HG02798 (cell line): ENCODE data around the gene TUBGCP5.

Source experiments
- ATAC-seq: cut with Tn5 transposase; IDR thresholded peaks from one replicate; pipeline ENCODE4 v1.9.1; 2021; ENCODE audit warnings: mild to moderate bottlenecking; ENCODE audit not compliant: unreplicated experiment, poor library complexity

TUBGCP5 gene

DNA sequence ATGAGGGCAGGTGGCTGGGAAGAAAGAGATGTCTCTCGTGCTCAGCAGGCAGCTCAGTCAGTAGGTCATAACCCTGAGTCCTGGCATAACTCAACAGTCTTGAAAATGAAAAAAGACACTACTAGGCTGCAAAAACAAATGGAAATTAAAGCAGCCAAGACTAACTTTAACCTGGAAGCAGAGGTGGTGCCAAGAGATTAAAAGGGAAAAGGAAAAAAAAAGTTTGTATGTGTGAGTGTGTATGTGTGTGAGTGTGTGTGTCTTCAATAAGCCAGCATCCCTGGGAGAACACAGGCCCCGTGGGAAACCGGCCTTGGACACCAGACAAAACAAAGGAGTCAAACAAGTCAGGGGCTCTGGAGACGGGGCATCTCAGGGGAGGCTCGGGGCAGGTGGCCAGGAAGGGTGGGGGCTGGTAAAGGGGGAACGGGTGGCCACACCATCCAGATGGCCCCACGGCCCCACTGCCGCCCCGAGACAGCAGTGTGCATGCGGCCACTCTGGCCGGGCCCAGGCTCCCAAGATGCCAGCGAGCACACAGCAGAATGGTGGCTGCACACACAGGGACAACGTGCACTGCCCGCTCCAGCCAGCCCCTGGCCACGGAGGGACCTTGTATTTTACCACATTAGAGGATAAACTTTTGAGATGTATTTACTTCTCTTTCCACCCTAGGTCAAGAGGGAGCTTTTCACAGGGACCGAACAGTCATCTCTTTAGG lies 83.0 kb downstream of the TUBGCP5 start:
- no peak for ATAC-seq

GRCh38 chr15:22955544-22956119 lies 83.7 kb downstream of the TUBGCP5 start:
- ATAC-seq = no peak

- ATAC-seq = no peak
These were observed 84.4 kb downstream of the TUBGCP5 start for GRCh38 chr15:22954798-22955543.

DNA sequence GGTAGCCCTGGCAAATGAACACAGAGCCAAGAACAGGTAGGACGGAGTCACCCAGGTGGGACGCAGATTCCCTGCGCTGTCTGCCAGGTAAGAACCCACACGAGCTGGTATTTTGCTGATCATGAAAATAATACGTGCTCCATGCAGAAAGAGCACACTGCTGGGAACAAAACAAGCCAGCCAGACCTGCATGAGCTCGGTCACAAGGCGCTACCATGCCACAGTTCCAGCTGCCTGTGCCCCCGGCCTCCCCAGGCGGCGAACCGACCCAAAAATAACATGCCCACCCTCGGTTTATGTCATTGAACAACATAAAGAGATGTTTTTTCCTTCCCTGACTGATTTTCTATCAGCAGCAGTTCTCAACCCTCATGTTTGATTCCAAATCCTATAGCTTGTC lies 85.0 kb downstream of the TUBGCP5 start:
- ATAC-seq = no peak

DNA sequence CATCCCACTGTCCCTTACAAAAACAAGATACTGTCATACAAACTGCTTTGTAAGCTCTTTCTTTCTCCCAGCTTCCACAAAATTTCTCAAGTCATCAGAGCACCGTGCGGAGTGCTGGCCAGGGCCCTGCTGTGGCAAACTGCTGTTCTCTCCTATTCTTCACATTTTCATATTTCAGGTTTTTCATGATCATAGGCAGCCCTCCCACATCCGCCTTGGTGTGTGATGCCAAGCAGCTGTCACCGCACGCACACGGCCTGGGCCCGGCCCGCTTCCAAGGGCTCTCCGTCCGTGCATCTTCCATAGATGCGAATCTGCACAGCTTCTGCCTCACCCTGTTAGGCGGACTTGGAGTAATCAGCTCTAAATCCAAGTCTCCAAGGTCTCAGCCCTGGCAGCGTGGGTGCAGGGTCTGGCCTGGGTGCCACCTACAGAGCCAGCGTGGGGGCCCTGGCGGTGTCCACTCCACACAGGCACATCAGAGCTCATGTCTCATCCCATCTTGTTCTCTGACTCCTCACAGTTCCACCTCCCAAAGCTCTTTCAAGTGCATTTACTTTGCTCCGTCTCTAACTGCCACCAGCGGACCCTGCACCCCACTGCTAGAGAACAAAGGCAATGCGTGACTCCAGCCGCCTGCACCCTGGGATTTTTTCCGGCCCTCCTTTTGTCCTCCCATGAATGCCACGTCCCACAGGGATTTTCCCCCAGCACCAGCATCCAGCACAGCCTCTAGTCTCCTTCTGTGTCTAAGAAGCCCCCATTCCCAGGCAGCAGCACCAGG lies 86.4 kb downstream of the TUBGCP5 start:
- ATAC-seq = no peak

DNA sequence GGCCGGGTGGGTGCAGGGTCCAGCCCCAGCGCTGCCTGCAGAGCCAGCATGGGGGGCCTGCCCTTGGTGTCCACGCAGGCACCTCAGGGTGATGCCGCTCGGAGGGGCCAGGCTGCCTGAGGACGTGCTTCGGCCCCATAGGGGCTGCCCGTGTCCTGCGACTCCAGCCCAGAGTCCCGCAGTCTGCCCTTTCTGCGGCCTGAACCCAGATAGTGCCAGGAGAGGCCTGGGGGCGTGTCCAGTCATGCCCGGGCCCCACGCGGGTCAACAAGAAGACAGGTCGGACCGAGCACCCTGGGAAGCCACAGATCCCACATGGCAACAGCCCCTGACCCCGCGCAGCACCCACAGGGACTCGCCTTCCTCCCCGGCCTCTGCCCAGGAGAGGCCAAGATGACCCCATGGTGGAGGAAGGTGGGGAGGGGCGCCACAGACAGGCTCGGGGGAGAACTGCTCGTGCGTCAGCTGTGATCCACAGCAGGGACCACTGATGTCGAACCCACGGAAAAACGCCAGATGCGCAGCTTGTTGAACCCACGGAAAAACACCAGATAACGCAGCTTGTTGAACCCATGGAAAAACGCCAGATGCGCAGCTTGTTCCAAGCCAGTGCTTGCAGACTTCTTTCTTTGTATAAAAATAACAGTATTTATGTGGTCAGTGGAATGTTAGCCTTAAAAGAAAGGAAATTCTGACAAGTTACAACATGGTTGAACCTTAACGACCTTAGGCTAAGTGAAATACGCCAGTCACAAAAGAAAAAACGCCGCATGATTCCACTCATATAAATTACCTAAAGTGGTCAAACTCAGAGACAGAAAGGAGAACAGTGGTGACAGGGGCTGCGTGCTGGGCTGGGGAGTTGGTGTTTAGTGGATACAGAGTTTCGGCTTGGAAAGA lies 87.7 kb downstream of the TUBGCP5 start:
- ATAC-seq = no peak

- ATAC-seq = no peak
These were observed 88.4 kb downstream of the TUBGCP5 start for GRCh38 chr15:22951031-22951380.

DNA sequence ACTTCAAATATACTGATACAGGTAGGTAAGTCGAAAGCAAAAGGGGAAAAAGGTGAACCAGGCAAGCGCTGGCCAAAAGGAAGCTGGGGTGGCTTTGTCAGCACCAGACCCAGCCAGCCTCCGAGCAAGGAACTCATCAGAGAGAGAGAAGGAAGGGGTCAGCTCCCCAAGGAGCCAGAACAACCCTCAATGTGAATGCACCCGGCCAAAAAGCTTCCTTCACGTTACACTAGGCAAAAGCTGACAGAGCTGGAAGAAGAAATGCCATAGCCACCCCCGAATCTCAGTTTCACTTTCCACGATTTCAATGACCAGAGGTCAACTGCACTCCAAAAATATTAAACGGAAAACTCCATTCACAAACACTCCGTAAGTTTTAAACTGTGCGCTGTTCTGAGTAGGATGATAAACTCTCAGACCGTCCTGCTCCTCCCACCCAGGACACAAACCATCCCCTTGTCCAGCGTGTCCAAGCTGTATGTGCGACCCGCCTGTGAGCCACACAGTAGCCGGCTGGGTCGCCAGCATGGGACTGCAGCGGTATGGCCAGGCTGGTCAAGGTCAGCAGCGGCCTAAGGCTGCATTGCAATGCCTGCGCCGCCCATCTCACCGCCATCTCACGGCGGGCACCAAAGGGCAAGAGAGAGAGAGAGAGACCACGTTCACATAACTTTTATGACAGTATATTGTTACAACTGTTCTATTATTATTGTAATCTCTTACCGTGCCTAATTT lies 88.9 kb downstream of the TUBGCP5 start:
- ATAC-seq = no peak
